ENCODE data around the gene HLA-DOA. TPM values are rescaled to one million over a fixed set of nuclear protein-coding genes. Genes with fewer than 3 reads are reported as not detected.

HLA-DOA gene
- polyA plus RNA-seq, 1 donor (not counting 4 experiments of a cell fraction or from before 2014, with no cell fraction given): not detected

DNA sequence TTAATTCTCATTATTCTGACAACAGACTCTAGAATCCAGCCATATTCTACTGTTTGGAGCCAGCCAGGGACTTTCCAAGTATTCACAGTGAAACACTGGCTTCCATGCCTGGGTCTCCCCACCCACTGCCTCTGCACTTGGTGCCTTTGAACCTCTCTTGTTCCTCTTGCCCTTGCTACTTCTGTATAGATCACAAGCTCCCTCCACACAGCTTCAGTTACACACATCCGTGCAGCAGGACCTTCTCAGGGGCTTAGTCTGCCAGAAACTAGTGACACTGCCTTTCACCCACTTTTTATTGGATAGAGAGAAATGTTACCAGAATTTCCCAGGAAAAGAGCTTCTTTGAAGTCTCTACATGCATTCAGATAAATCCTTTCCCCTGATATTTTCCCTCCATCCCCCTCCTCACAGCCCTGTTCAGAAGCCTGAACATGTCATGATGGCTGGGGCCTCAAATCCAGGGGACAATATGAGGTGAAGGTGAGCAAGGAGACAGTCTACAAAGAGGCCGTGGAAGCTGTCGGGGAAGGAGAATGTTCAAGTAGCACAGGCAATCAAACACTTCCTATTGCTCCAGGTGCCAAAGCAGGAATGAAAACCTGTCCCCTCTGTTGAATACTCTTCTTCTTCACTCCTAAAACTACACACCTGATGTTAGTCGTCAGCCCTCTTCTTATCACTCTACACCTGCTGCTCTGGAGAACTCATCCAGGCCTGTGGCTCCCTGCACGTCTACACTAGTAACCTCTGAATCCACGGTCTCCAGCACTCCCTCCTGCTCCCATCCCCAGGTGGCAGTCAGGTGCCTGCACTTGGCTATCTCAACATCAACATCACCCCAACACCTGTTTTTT is 20.2 kb upstream of the HLA-DOA start:
- no peak overlapping the region for H3K4me3 ChIP-seq (ENCODE audit: control insufficient read depth in 2 of 3, extremely low read depth in 1 of 3, insufficient read depth in 2 of 3, low read depth in 1 of 3, low read length in 3 of 3)
- no peak overlapping the region for H3K4me2 ChIP-seq (ENCODE audit: control insufficient read depth, extremely low read depth, insufficient read depth, low read depth, low read length)
- H2AFZ ChIP-seq (ENCODE audit: control insufficient read depth, low read length): no peak overlapping the region
- H3K9me3 ChIP-seq (ENCODE audit: control insufficient read depth, low read depth, low read length): no peaks in the 10 kb centered on the region
- FAIRE-seq (no peak), DNase-seq (ENCODE audit: low read depth, low spot score) (no peak)
- TF ChIP-seq EZH2 (IDR thresholded peaks at IDR 0.05; ENCODE audit: low read length): no peak
- TF ChIP-seq, protein P1, sequence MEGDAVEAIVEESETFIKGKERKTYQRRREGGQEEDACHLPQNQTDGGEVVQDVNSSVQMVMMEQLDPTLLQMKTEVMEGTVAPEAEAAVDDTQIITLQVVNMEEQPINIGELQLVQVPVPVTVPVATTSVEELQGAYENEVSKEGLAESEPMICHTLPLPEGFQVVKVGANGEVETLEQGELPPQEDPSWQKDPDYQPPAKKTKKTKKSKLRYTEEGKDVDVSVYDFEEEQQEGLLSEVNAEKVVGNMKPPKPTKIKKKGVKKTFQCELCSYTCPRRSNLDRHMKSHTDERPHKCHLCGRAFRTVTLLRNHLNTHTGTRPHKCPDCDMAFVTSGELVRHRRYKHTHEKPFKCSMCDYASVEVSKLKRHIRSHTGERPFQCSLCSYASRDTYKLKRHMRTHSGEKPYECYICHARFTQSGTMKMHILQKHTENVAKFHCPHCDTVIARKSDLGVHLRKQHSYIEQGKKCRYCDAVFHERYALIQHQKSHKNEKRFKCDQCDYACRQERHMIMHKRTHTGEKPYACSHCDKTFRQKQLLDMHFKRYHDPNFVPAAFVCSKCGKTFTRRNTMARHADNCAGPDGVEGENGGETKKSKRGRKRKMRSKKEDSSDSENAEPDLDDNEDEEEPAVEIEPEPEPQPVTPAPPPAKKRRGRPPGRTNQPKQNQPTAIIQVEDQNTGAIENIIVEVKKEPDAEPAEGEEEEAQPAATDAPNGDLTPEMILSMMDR (optimal IDR thresholded peaks at IDR 0.05 in 1 of 3, IDR thresholded peaks at IDR 0.05 in 1 of 3, conservative IDR thresholded peaks at IDR 0.05 in 1 of 3; ENCODE audit: extremely low read depth in 1 of 3, insufficient read depth in 2 of 3, low read length in 3 of 3): no peak
- H3K9ac ChIP-seq (ENCODE audit: control insufficient read depth, extremely low read depth, insufficient read depth, low read length): no peak overlapping the region
- peaks cover 15% of the 10 kb centered on the region for H3K27me3 ChIP-seq (ENCODE audit: control insufficient read depth, extremely low read depth, insufficient read depth, low read length)
- H4K20me1 ChIP-seq (ENCODE audit: control insufficient read depth, extremely low read depth, insufficient read depth, low read length): no peaks in the 10 kb centered on the region
- H3K9me1 ChIP-seq (ENCODE audit: control insufficient read depth, extremely low read depth, insufficient read depth, low read length): no peaks in the 10 kb centered on the region
- H3K36me3 ChIP-seq (ENCODE audit: control insufficient read depth in 2 of 2, extremely low read depth in 1 of 2, insufficient read depth in 2 of 2, low read length in 2 of 2): no peaks in the 10 kb centered on the region
- H3K79me2 ChIP-seq (ENCODE audit: control insufficient read depth, insufficient read depth, low read length): no peaks in the 10 kb centered on the region
- no peak overlapping the region for H3K27ac ChIP-seq (ENCODE audit: control insufficient read depth, insufficient read depth, low read length)
- dilution Hi-C loops (cut with MboI; ENCODE audit: extremely low pct_ligation_motif_present, low sequenced_read_pairs): no loop called here
- H3K4me1 ChIP-seq (ENCODE audit: control insufficient read depth, extremely low read depth, insufficient read depth, low read length): no peaks in the 10 kb centered on the region

DNA sequence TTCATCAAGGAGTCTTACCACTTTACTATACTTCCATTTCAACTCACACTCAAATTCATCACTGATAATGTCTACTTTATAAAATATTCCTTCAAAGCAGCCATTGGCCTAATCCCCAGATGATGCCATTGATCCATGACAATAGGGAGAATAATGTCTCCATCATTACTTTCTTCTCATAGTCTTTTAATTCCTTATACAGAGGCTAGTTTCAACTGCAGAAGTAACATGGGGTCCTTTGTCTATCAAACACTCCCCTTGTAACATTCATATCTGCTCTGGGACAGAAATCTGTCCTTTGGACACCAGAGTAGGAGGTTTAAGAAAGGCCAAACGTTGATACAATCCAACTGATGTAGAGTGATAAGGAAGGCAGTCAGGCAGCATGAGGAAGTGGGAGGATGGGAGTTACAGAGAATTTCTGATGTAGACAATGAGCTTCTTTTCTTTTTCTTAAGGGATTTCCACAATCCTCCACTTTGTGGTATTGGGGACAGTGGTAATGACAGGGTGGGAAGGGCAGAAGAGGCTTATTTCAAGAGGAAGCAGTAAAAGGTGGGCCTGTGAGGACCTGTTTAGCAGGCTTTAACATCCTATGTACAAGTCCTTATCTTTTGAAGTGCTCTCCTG is 18.9 kb upstream of the HLA-DOA start:
- Histone ChIP-seq H3K36me3 (ENCODE audit: control insufficient read depth in 2 of 2, extremely low read depth in 1 of 2, insufficient read depth in 2 of 2, low read length in 2 of 2) (no peaks in the 10 kb centered on the region), H3K4me2 (ENCODE audit: control insufficient read depth, extremely low read depth, insufficient read depth, low read depth, low read length) (no peak overlapping the region), H2AFZ (ENCODE audit: control insufficient read depth, low read length) (no peak overlapping the region), H3K9me3 (ENCODE audit: control insufficient read depth, low read depth, low read length) (no peaks in the 10 kb centered on the region), H3K27me3 (ENCODE audit: control insufficient read depth, extremely low read depth, insufficient read depth, low read length) (peaks cover 13% of the 10 kb centered on the region), H3K9me1 (ENCODE audit: control insufficient read depth, extremely low read depth, insufficient read depth, low read length) (no peaks in the 10 kb centered on the region), H3K4me1 (ENCODE audit: control insufficient read depth, extremely low read depth, insufficient read depth, low read length) (no peaks in the 10 kb centered on the region), H4K20me1 (ENCODE audit: control insufficient read depth, extremely low read depth, insufficient read depth, low read length) (no peaks in the 10 kb centered on the region), H3K4me3 (ENCODE audit: control insufficient read depth in 2 of 3, extremely low read depth in 1 of 3, insufficient read depth in 2 of 3, low read depth in 1 of 3, low read length in 3 of 3) (no peak overlapping the region), H3K27ac (ENCODE audit: control insufficient read depth, insufficient read depth, low read length) (no peak overlapping the region), H3K79me2 (ENCODE audit: control insufficient read depth, insufficient read depth, low read length) (no peaks in the 10 kb centered on the region), H3K9ac (ENCODE audit: control insufficient read depth, extremely low read depth, insufficient read depth, low read length) (no peak overlapping the region)
- no peak for DNase-seq (ENCODE audit: low read depth, low spot score)
- FAIRE-seq: no peak
- dilution Hi-C loops (cut with MboI; ENCODE audit: extremely low pct_ligation_motif_present, low sequenced_read_pairs): no loop called here
- TF ChIP-seq EZH2 (IDR thresholded peaks at IDR 0.05; ENCODE audit: low read length): no peak
- TF ChIP-seq, protein P1 (optimal IDR thresholded peaks at IDR 0.05 in 1 of 3, IDR thresholded peaks at IDR 0.05 in 1 of 3, conservative IDR thresholded peaks at IDR 0.05 in 1 of 3; ENCODE audit: extremely low read depth in 1 of 3, insufficient read depth in 2 of 3, low read length in 3 of 3): no peak

Data from keratinocyte (primary cell).